GM21381 (cell line): ENCODE results near the gene ARID1B.
"Not testable (repeated sequence)": the region's sequence is repeated elsewhere in the genome, so short reads cannot be mapped to it uniquely, and the experiment has no call there.

Source experiments
- ATAC-seq: cut with Tn5 transposase; IDR thresholded peaks from one replicate; pipeline ENCODE4 v1.9.1; 2021; ENCODE audit warnings: mild to moderate bottlenecking, moderate library complexity; ENCODE audit not compliant: unreplicated experiment

The ARID1B gene

DNA sequence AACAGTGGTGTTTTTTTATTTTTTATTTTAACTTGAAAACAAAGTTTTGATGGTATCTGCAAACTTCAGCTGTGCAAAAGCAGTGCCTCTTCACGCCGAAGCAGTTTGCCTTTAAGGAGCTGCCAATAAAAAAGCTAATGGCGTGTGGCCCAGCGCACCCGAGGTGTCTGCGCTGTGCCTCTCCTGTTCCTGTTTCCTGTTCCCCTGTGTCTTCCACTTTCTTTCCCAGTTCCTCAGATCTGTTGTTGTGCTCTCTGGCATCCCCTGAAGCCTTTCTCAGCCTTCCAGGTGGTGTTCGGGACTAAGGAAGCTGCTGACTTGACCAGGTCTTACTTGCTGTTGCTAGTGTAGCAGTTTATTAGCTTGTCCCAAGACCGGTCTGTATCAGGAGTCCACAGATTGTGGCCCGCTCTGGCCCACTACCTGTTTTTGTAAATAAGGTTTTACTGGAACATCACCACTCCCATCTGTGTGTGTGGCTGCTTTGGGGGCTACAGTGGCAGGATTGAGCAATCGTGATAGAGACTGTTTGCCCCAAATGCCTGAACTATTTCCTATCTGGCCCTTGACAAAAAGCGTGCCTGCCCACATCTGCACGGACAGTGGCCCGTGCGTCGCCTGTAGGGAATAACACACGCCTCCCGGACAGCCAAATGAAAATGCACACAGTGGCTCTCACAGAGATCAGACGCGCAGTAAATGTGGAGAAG, 367.8 kb downstream of the ARID1B start:
- no peak for ATAC-seq

DNA sequence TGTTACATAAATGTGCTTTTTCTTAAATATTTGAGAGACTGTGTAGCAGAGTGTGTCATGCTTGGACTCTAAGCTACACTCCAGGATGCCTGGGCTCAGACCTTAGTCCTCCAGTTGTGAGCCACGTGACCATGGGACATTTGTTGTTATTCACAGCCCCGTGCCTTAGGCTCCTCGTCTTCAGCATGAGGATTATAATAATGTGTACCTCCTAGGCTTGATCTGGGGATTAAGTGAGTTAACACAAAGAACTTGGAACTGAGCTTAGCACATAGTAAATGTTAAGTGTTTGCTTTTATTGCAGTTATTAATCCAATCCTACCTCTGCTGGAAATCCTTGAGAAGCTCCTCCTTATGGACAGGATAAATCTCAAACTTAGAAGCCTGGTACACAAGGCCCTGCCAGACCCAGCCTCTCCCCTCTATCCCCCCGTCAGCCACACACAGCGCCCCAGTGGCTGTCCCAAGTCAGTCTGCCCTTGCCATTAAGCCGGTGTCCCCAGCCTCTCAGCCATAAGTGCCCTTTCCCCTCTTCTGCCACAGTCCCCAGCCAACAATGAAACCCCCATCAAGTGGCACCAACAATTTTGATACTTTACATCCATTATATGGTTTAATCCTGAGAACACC, 368.6 kb downstream of the ARID1B start:
- no peak for ATAC-seq

DNA sequence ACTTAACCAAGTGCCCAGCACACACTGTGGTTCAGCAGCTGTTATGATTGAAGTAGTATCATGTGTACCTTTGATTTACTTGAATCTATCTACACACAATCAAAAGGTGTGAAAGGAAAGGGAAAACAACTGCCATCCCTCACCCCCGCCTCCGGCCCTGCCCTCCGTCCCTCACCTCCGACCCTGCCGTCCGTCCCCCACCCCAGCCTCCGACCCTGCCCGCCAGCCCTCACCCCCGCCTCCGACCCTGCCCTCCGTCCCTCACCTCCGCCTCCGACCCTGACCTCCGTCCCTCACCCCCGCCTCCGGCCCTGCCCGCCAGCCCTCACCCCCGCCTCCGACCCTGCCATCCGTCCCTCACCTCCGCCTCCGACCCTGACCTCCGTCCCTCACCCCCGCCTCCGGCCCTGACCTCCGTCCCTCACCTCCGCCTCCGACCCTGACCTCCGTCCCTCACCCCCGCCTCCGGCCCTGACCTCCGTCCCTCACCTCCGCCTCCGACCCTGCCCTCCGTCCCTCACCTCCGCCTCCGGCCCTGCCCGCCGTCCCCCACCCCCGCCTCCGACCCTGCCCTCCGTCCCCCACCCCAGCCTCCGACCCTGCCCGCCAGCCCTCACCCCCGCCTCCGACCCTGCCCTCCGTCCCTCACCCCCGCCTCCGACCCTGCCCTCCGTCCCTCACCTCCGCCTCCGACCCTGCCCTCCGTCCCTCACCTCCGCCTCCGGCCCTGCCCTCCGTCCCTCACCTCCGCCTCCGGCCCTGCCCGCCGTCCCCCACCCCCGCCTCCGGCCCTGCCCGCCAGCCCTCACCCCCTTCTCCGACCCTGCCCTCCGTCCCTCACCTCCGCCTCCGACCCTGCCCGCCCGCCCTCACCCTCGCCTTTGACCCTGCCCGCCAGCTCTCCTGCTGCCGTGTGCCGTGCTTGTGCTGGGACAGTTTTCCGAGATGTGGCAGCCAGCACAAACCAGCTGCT, 370.2 kb downstream of the ARID1B start:
- not testable (repeated sequence) for ATAC-seq

DNA sequence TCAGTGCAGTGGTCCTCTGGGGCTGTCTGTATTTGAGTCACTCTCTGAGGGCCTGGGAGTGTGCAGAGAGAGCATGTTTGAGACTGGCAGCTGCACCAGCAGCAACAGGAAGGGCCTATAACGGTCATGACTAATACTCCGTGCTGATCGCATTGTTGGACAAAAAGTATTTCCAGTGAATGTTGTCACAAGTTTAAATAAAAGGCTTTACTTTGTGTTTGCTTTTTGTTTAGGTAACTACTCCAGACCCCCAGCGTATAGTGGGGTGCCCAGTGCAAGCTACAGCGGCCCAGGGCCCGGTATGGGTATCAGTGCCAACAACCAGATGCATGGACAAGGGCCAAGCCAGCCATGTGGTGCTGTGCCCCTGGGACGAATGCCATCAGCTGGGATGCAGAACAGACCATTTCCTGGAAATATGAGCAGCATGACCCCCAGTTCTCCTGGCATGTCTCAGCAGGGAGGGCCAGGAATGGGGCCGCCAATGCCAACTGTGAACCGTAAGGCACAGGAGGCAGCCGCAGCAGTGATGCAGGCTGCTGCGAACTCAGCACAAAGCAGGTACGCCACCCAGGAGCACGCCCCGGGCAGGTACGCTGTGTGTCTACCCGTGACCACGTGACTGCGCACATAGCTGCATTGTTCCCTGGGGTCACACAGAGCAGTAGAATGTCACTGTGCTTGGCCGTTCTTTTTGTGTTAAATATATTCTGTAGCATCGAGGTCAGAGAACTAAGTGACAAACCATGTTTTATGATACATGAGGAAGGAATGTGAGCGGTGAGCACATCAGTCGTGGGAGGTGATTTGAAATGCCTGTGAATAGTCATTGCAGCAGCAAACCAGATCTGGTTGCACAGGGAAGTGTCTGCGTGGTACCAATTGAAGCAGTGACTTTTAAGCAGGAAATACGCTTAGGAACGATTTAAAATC, 371.5 kb downstream of the ARID1B start:
- no peak for ATAC-seq

DNA sequence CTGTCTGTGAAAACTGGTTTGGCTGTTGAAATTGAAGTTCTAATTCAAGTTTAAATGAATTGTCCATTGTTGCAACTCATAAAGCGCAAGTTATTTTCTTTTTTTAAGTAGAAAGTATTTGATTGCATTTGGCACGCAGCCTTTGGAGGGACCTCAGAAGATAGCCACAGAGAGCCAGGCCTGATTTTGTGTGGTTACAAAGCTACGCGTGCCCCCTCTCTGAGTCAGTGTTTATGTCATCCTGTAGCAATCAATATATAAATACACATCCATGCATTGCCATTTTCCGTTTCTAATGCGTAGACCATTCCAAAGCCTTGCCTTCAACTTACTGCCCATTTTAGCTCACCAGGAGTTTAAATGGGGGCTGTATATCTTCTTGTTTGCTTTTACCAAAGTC, 372.9 kb downstream of the ARID1B start:
- ATAC-seq, result no peak

DNA sequence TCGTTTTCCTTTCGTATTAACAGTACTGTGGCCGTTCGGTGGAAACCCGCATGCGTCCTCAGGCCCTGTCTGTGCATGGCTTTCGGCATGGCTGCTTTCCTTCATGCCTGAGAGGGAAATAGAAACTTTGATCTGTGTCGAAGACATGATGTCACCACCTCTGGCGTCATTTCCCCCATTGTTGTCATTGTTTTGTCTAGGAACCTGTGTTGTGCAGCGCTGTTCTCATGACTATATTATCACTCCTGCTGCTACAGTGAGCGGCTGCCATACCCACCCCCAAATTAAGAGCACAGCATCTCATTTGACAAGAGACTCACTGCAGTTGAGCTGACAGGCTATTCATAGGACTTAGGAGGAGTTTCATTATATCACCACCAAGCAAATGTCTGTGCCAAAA, 373.9 kb downstream of the ARID1B start:
- ATAC-seq, result no peak

DNA sequence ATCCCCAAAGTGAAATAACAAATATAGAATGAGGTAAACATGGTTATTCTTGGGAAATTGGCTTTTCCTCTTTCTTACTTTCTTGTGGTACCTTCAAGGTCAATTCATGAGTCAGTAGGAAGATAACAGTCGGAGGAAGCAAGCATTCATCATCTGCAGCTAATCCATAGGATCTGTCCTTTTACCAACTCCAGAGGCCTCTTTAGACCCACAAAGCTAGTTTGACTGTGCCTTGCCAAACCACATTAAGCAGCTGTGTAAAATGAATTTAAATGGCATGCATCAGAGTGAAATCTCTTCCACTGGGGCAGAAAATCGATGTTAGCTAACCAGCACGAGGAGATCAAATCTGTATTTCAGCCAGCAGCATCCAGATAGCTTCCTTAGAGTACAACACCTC, 374.8 kb downstream of the ARID1B start:
- ATAC-seq, result no peak

DNA sequence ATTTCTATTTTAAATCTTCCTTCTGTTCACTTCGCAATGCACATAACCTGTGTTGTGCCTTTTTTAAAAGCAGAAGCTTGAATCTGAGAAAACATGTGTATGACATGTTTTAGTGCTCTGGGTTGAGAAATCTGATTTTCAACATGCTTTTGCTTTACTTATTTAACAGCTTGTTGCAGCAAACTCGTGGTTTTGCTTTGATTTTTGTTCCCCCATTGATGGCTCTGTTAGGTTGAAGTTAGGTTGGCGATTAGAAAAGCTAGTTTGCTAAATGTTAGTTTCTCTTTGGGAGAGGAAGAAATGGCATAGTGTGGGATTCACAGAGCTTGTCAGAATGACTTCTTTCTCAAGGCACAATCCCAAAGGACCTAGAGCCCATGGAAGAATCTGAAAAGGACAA, 375.4 kb downstream of the ARID1B start:
- no peak for ATAC-seq

DNA sequence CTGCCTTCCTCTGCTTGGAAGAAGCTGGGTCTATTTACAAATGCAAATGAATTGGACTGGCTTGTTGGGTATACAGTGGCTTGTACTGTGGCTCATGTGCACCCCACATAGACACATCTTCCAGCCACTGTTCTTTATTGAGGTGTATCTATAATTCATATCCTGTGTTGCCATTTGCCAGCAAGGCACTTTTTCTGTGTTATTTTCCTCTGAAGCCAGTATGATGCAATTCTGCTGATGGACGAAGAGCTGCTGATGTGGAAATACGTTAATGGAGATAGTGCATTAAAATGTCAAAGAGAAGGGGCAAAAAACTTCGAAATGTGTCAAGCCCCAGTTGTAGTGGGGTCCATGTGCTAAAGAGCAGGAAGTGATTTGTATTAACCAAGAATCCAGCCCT, 378.6 kb downstream of the ARID1B start:
- no peak for ATAC-seq

DNA sequence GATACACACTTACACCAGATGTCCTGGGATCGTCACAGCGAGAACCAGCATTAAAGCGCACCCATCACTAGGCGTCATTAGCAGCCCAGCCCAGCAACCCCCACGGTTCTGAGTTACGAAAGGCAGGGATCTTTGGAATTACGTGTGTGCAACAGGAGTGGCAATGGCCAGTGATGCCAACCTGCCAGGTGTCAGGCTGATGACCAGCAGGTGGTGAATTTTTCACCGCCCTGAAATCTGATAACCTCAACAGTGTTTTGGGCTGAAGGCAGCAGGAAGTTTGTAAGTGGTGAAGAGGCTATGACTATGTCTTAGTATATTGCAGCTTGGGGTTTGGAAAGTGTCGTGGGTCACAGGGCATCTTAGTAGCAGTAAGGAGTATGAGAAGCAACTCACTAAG, 380.1 kb downstream of the ARID1B start:
- ATAC-seq, result no peak

DNA sequence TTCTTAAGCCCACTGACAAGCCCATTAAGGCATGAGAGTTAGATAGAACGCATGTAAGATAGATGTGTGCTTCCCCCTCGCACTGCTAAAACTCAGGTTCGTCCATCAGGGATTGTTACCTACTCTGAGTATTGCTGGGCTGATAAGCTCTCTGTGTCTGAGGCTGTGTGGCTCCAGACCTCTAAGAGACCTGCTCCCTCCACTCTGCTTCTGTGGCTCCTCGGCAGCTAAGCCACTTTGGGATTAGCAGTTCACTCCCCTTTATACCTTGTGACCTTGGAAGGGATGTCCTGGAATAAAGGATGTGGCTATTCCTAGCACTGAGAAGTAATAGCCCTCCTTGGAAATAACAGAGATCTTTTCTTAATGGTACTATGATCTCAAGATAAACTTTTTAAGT, 381.3 kb downstream of the ARID1B start:
- ATAC-seq, result no peak

DNA sequence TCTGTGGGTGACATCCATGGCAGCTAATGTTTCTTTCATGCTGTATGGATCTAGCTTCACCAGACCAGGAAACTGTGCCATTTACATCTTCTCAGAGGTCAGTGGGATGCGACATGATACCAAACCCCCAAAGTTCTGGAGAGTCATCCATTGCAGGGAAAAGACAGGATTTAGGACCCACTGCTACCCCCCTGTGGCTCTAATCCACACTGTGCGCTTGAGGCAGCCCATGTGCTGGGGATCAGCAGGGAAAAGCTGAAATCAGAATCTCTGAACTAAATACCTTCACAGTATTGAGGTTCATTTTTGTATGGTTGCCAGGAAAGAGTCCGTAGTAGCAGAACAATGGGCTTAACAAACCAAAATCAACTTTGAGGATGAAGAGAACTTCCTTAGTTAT, 381.7 kb downstream of the ARID1B start:
- no peak for ATAC-seq

DNA sequence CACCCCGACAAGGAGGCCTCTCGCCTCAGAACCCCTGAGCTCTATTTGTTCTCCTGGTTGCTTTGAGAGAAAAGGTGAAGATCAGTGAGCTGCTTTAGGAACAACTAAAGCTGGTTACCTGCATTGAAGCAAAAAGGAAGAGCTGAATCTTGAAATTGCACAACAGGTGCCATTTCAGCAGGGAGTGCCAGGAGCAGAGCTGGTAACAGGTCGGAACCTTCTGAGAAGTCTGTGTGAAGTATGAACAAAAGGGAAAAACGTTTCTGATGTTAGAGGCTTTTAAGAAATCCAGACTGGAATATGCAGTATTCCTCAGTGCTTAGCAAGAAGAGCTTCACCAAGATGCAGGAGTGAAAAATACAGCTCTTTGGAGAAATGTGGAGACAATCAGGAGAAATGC, 382.2 kb downstream of the ARID1B start:
- ATAC-seq, result no peak

DNA sequence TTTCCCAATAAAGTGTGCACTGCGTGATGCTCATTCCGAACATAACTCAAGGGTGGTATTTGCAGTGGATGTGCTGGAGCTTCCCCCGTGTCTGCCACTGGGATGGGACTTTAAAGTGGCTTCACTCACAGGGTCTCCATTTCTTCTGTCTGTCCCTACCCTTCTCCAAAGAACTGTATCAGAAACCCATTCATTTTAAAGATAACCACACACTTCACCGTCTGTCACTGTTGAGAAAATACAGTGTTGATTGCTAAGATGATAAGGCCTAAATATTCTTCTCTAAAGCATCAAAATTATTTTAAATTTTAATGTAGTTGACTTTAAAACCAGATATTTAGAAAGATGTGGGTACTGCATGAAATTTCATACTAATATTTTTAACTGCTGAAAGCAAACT, 384.7 kb downstream of the ARID1B start:
- no peak for ATAC-seq

DNA sequence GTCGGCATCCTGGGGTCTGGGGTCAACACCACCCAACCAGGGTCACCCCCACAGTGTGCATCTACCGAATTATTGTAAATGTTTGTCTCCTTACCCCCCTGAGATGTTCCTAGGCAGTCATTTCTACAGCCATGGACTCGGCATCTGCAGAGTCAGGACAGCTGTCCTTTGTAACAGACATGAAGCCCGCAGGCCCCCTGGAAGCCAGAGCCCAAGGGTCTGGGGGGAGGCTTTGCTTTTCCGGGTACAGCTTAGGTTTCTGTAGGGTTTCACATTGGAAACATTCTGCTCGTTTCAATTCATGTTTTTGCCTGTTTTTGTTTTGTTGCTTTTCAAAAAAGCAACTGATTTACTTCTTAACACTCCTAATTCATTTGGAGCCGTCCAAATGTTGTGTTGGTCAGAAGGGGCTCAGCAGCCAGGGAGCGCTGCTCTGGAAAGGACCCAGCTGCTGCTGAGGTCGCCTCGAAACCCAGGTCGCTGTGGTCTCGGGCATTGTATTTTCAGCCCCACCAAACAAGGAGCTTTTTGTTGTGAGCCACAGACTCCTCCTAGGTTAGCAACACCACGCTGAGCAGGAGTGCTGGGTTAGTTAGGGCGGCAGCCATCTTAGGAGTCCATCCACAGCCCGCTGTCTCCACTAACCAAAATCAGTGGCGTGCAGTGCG, 385.7 kb downstream of the ARID1B start:
- ATAC-seq, result no peak

DNA sequence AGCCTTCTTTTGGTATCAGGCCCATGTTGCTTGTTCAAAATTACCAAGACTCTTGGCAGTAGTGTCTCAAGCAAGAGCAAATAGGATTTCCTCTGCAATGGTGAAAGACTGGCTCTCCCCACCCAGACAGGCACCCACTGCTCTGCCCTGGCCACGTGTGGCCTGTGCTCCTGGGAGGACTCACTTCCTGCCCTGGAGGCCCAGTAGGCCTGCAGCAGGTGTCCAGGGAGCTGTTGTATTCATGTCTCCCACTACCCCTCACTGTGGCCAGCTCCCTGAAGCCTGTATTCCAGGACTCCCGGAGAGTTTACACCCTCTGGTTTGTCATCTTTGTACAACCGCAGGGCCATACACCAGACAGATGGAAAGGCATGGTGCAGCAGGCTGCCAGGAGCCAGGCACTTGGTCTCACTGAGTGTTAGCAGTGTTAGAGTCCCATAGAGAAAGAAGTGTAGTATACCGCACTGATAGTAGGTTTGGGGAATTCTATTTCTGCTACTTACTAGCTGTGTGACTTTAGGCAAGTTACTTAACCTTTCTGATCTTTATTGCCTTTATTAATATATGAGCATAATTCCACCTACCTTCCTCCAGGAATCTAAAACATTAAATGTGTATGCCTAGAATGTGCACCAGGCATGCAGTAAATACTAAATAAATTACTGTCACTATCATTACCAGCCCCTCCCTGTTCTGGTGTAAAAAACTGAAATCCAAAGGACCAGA, 386.4 kb downstream of the ARID1B start:
- no peak for ATAC-seq

DNA sequence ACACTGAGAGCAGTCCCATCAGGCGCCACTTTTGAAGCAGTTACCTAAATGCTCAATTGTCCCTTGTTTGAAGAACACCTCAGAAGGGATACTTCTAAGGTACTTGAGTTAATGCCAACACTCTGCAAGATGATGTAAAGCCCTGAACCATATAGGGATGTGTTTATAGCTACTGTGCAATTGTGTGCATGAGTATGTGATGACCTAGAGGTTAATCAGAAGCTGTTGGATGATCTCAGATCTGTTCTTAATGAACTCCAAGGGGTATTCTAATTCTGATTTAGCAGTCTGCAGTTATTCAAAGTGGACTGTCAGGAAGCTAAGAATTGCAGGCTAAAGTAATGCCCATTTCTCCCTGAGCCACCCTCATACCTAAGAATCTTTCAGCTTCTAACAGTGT, 387.8 kb downstream of the ARID1B start:
- ATAC-seq, result no peak

DNA sequence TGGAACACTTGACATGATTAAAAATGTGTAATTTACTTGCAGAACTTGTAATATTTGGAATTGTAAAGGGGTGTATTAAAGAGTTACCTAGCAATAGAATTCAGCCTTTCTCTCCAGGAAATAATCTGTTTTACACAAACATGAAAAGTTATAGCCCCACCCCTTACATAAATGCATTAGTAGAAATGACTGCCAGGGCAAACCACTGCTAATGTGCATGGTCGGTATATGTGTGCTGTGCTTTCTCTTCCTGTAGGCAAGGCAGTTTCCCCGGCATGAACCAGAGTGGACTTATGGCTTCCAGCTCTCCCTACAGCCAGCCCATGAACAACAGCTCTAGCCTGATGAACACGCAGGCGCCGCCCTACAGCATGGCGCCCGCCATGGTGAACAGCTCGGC, 389.6 kb downstream of the ARID1B start:
- ATAC-seq, result no peak

DNA sequence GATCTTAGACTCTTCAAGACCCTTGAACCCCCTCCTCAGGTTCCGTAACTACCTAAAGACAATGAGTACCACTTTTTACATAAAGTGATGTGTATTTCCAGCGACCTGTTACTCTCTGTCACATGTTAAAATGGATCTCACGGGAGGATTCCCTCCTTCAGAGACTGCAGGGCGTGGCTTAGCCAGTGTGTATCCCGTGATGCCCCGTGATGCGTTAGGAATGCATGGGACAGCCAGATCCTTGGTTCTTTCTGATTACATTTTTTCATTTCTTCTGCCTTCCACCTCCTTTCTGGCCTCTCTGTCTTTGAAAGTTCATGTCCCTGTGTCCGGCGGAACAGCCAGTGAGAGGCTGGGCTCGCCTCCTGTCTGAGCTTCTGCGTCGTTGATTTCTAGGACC, 390.7 kb downstream of the ARID1B start:
- no peak for ATAC-seq
